CD4-positive, alpha-beta T cell (primary cell): ENCODE results near the gene SGSM2. TPM values are rescaled to one million over a fixed set of nuclear protein-coding genes. Genes with fewer than 3 reads are reported as not detected.

Experiments used
- ATAC-seq: fragments of 200-7000 bp; cut with Tn5 transposase; one replicate; pipeline ENCODE4 v1.10.0; 2022; ENCODE audit warnings: mild to moderate bottlenecking; ENCODE audit not compliant: poor library complexity
- CTCF ChIA-PET: fragments of 350-600 bp; sonication (Branson Sonifier 250); formaldehyde crosslinking; loops from one replicate; lab custom pipeline; 2021; ENCODE audit warnings: antibody characterized with exemption, inconsistent platforms; lab: Charles Lee
- POLR2A ChIA-PET: fragments of 350-600 bp; sonication (Branson Sonifier 250); formaldehyde crosslinking; loops from one replicate; lab custom pipeline; 2021; ENCODE audit warnings: antibody characterized with exemption, inconsistent platforms; lab: Charles Lee
- DNase-seq, 14 experiments: peaks; one replicate each; pipeline ENCODE4 v3.0.0-alpha.2; 2013 to 2020; ENCODE audit warnings: mixed read lengths in 2 of 14
- H3K27ac ChIP-seq, 2 donors: one replicate each; pipeline versions ENCODE4 v1.5.1 to v1.7.0; 2013; ENCODE audit warnings: low read length in 2 of 2, low read depth in 1 of 2, mild to moderate bottlenecking in 1 of 2
- H3K27me3 ChIP-seq, 2 experiments: 1 replicate in 1 of 2; 2 replicates in 1 of 2; pipeline versions ENCODE4 v1.6.1 to v1.7.0; 2013; ENCODE audit warnings: low read length in 2 of 2, control low read depth in 1 of 2, mild to moderate bottlenecking in 1 of 2, moderate library complexity in 1 of 2; ENCODE audit not compliant: insufficient read depth in 2 of 2, control insufficient read depth in 1 of 2
- H3K36me3 ChIP-seq: one replicate; pipeline ENCODE4 v1.6.1; 2013; ENCODE audit warnings: low read length, control low read depth; ENCODE audit not compliant: insufficient read depth
- H3K4me1 ChIP-seq: one replicate; pipeline ENCODE4 v1.6.1; 2013; ENCODE audit warnings: low read length, control low read depth; ENCODE audit not compliant: insufficient read depth
- H3K4me3 ChIP-seq: one replicate; pipeline ENCODE4 v1.5.1; 2013; ENCODE audit warnings: mild to moderate bottlenecking, low read length, moderate library complexity
- H3K9me3 ChIP-seq, 2 experiments: 1 replicate in 1 of 2; 2 replicates in 1 of 2; pipeline versions ENCODE4 v1.6.1 to v1.7.0; 2013; ENCODE audit warnings: low read length in 2 of 2, mild to moderate bottlenecking in 2 of 2, control low read depth in 1 of 2, moderate library complexity in 1 of 2; ENCODE audit not compliant: control insufficient read depth in 1 of 2, insufficient read depth in 1 of 2
- H3K27ac Mint-ChIP-seq: one replicate; pipeline ENCODE4 v1.8.0; 2020; ENCODE audit warnings: mixed read lengths
- H3K27me3 Mint-ChIP-seq: one replicate; pipeline ENCODE4 v1.8.0; 2021; ENCODE audit warnings: mixed read lengths
- H3K36me3 Mint-ChIP-seq: one replicate; pipeline ENCODE4 v1.8.0; 2021; ENCODE audit warnings: low read depth, mixed read lengths
- H3K4me1 Mint-ChIP-seq: one replicate; pipeline ENCODE4 v1.8.0; 2021; ENCODE audit warnings: low read depth, mixed read lengths
- H3K4me3 Mint-ChIP-seq: one replicate; pipeline ENCODE4 v1.8.0; 2020; ENCODE audit warnings: mild to moderate bottlenecking, mixed read lengths
- H3K9me3 Mint-ChIP-seq: one replicate; pipeline ENCODE4 v1.8.0; 2020; ENCODE audit warnings: mixed read lengths
- CTCF ChIP-seq: fragments of 200-600 bp; IDR thresholded peaks from one replicate; pipeline ENCODE4 v1.8.0; 2022; ENCODE audit warnings: antibody characterized with exemption, mild to moderate bottlenecking
- intact Hi-C, 2 experiments: fragments of 100-400 bp; cut with DNase I in 1 of 2; cut with micrococcal nuclease in 1 of 2; formaldehyde crosslinking; loops; one replicate each; pipeline versions ENCODE4 v1.15.1 to v1.9.0; 2023 to 2025; cut with DNase I, micrococcal nuclease
- total RNA-seq, 174 experiments: library from RNA in 2 of 174; stranded (reverse) in 2 of 174; gene quantifications; one replicate each; pipeline ENCODE4 v1.2.3 and lab custom pipeline; 2021 to 2026

SGSM2 gene
- total RNA-seq, 2 experiments from 2014 or later, result 147 to 154 TPM

DNA sequence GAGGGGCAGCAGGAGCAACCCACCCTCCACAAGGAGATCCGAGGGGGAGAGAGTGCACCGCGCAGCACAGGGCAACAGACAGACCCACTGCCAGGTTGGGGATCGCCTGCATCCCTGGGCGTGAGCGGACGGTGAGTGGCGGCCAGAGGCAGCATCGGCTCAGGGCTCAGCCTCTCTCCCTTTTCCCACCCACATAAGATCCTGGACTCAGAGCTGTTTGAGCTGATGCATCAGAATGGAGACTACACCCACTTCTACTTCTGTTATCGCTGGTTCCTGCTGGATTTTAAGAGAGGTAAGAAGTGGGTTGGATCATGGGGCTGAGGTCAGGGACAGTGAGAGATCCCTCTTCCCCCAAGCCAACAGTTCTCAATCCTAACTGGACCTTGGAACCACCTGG is 40.4 kb downstream of the SGSM2 start:
- CTCF ChIA-PET, result no interaction called here
- ATAC-seq, result no peak
- no peak overlapping the region for H3K4me3 Mint-ChIP-seq

GRCh38 chr17:2378905-2379304 is 41.6 kb downstream of the SGSM2 start:
- H3K9me3 Mint-ChIP-seq, result no peaks in the 10 kb centered on the region
- ChIA-PET POLR2A (no interaction called here), CTCF (interaction anchor here (1.4 kb wide), 1 partner anchor 37 kb away, joined by 4 read pairs; no protein-coding TSS in a partner anchor)
- no peak for ATAC-seq
- H3K27ac Mint-ChIP-seq, result no peak overlapping the region
- TF ChIP-seq CTCF, result no peak
- H3K4me3 ChIP-seq, result no peak overlapping the region
- H3K27ac ChIP-seq, result no peak overlapping the region
- peaks cover 60% of the 10 kb centered on the region for H3K36me3 ChIP-seq
- peaks cover 34% of the 10 kb centered on the region for H3K36me3 Mint-ChIP-seq
- no peaks in the 10 kb centered on the region for H3K9me3 ChIP-seq
- H3K4me1 ChIP-seq, result peaks cover 11% of the 10 kb centered on the region
- H3K4me3 Mint-ChIP-seq, result no peak overlapping the region
- H3K27me3 ChIP-seq, result no peaks in the 10 kb centered on the region
- DNase-seq, result no peak
- no peaks in the 10 kb centered on the region for H3K27me3 Mint-ChIP-seq
- intact Hi-C loops, result no loop called here
- peaks cover 6% of the 10 kb centered on the region for H3K4me1 Mint-ChIP-seq

More for the DNA sequence above, 40.4 kb downstream of the SGSM2 start:
- POLR2A ChIA-PET, result no interaction called here
- peaks cover 44% of the 10 kb centered on the region for H3K36me3 Mint-ChIP-seq
- peaks cover 3% of the 10 kb centered on the region for H3K4me1 Mint-ChIP-seq
- no peak overlapping the region for H3K27ac Mint-ChIP-seq
- Histone ChIP-seq H3K27ac (no peak overlapping the region), H3K4me3 (no peak overlapping the region), H3K9me3 (no peaks in the 10 kb centered on the region), H3K4me1 (peaks cover 4% of the 10 kb centered on the region), H3K36me3 (peaks cover 65% of the 10 kb centered on the region), H3K27me3 (no peaks in the 10 kb centered on the region)
- no peak for TF ChIP-seq CTCF
- no peak for DNase-seq
- intact Hi-C loops, result no loop called here
- no peaks in the 10 kb centered on the region for H3K27me3 Mint-ChIP-seq
- no peaks in the 10 kb centered on the region for H3K9me3 Mint-ChIP-seq

DNA sequence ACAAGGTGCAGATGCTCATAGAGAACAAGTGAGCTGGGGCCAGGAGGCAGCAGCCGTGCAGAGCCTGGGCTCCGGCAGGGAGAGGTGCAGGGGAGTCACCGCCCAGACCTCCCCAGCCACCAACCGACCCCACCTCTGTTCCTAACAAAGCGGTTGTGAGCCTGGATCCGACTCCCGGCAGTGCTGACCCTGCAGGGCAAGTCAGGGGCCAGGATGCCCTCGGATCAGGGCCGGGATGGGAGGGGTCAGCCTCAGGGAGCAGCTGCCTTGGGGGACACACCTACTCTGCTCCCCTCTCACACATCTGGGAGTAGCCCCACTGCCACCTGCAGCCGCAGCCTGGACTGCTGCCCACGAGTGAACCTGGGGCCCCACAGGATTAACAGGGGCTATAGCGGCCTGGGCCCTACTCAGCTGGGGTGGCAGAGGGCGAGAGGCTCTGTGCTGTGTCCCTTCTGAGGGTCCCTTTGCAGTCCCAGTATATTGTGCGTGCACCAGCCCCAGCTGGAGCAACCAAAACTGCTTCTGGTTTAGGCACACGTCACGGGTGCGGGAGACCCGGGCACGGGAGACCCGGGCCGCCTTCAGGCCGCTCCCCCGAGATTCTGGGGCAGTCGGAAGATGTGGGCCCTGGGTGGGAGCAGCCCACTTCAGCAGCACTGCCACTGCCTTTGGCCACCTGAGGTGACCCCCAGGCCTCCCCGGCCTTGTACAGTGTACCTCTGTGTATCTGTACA is 42.4 kb downstream of the SGSM2 start:
- Histone ChIP-seq H3K4me1 (peaks cover 11% of the 10 kb centered on the region), H3K27me3 (no peaks in the 10 kb centered on the region), H3K36me3 (peaks cover 57% of the 10 kb centered on the region), H3K4me3 (no peak overlapping the region), H3K27ac (no peak overlapping the region), H3K9me3 (no peaks in the 10 kb centered on the region)
- H3K27ac Mint-ChIP-seq, result no peak overlapping the region
- peaks cover 6% of the 10 kb centered on the region for H3K4me1 Mint-ChIP-seq
- no peaks in the 10 kb centered on the region for H3K27me3 Mint-ChIP-seq
- no peak overlapping the region for H3K4me3 Mint-ChIP-seq
- CTCF ChIA-PET, result interaction anchor here (1.4 kb wide), 1 partner anchor 36 kb away, joined by 4 read pairs; no protein-coding TSS in a partner anchor
- no peak for TF ChIP-seq CTCF
- DNase-seq, result no peak
- ATAC-seq, result no peak
- H3K36me3 Mint-ChIP-seq, result peaks cover 29% of the 10 kb centered on the region
- intact Hi-C loops, result loop anchor here (10.0 kb wide), 2 partner anchors 295 to 305 kb away; no protein-coding TSS in a partner anchor
- no peaks in the 10 kb centered on the region for H3K9me3 Mint-ChIP-seq
- POLR2A ChIA-PET, result no interaction called here
